SKM-1 treated with dmso at 0.1 percent for 144 hours (cell line): ENCODE results near the gene PLD5.
"Not testable (repeated sequence)": the region's sequence is repeated elsewhere in the genome, so short reads cannot be mapped to it uniquely, and the experiment has no call there.

ENCODE experiments used
- DNase-seq: peaks from one replicate; lab custom pipeline; 2025; ENCODE audit not compliant: unreplicated experiment; lab: John Stamatoyannopoulos, UW

PLD5 gene

GRCh38 chr1:242065813-242066212, 458.7 kb downstream of the PLD5 start:
- DNase-seq = no peak

DNA sequence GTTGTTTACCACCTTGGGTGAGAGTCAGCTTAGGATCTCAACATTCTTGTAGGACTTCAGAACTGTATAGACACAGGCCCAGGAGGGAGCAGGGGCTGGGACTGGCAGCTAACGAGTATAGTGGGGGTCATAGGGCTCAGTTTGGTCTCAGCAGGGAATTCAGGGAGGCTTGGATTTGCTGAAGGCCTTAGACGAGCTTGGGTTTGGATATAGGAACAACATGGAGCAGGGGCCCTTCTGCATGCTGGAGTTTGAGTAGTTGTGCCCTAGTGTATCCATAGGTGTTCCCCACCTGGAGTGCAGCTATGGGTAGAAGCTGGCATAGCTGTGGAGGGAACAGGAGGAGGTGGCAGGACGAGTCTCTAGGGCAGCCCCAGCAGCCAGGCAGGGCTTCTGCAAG, 462.2 kb downstream of the PLD5 start:
- DNase-seq = no peak

DNA sequence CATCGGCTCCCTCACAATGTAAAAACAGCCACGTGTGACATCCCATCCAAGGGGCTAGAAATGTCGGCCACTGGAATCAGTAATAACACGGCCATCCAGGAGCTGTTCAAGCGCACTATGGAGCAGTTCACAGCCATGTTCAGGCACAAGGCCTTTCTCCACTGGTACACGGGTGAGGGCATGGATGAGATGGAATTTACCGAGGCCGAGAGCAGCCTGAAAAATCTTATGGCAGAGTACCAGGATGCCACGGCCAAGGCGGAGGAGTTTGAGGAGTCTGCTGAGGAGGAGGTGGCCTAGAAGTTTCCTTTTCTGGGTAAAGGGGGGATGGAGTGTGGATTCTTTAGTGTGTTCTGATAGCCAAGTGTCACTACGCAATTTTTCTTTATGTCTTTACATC, 464.5 kb downstream of the PLD5 start:
- DNase-seq = no peak

DNA sequence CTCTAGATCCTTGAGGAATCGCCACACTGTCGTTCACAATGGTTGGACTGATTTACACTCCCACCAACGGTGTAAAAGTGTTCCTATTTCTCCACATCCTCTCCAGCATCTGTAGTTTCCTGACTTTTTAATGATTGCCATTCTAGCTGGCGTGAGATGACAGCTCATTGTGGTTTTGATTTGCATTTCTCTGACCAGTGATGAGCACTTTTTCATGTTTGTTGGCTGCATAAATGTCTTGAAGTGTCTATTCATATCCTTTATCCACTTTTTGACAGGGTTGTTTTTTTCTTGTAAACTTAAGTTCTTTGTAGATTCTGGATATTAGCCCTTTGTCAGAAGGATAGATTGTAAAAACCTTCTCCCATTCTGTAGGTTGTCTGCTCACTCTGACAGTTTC, 465.9 kb downstream of the PLD5 start:
- not testable (repeated sequence) for DNase-seq

DNA sequence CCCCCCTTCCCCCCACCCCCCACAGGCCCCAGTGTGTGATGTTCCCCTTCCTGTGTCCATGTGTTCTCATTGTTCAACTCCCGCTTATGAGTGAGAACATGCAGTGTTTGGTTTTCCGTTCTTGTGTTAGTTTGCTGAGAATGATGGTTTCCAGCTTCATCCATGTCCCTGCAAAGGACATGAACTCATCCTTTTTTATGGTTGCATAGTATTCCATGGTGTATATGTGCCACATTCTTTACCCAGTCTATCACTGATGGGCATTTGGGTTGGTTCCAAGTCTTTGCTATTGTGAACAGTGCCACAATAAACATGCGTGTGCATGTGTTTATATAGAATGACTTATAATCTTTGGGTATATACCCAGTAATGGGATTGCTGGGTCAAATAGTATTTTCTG, 466.3 kb downstream of the PLD5 start:
- not testable (repeated sequence) for DNase-seq

DNA sequence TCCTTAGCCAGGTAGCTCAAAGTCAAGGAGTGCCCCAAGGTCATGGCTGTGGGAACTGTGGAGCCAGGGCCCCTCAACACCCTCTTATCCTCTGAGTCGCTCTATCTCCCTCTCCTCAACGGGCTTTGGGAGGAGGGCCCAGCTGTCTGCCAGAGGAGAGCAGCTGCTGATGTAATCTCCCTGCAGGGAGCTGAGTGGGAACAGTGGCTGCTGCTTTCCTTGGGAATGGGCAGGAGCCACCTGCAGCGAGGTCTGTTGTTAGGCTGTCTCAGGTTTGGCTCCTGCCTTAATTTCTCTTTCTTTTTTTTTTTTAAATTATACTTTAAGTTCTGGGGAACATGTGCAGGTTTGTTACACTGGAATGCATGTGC, 466.8 kb downstream of the PLD5 start:
- DNase-seq = no peak

DNA sequence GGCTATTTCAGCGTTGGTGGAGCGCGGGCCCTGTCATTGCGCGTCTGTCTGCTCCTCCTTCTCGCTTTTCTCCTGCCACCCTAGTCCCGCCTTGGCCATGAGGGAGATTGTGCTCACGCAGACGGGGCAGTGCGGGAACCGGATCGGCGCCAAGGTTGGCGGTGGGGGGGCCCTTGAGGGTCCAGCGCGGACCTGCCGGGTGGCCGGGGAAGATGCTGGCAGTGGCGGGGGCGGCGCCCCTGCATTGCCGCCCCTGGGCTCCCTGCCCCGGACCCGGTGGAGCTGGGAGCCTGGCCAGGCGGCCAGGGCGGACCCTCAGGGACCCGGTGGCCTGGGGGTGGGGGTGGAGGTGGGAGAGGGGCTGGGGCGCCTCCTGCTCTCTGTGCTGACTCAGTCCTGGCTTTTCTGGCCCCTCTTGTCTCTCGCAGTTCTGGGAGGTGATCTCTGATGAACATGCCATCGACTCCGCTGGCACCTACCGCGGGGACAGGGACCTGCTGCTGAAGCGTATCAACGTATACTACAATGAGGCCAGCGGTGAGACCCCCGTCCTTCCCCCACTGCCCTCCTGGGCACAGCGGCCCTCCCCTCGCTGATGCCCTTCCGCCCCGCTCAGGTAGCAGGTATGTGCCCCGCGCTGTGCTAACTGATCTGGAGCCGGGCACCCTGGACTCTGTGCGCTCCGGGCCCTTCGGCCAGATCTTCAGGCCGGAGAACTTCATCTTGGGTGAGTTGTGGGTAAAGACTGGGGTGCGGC, 467.3 kb downstream of the PLD5 start:
- DNase-seq = no peak

DNA sequence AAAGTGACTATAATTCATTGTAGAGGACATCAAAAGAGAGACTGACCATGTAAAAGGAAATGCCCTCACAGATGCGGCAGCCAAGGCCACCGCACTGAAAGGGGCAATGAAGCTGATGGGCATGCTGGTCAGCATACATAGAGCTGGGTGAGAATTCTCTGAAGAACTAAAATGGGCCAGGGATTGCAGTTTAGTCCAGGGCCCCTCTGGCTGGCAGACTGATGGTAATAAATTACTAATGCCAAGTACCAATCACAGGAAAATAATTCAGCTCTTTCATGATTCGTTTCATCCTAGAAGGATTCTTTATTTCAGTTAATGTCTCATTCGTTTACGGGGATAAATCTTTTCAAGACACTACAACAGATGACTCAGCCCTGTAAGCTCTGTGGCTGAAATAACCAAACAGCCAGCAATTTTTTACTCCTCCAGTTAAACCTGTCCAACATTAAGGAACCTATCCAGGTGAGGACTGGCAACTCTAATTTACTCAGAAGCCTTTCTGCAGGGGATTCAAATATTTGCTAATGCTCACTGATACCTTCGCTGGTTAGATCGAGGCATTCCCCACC, 468.7 kb downstream of the PLD5 start:
- no peak for DNase-seq

- no peak for DNase-seq
Measured at GRCh38 chr1:242043165-242043564, 481.3 kb downstream of the PLD5 start.

GRCh38 chr1:242034392-242034791, 490.1 kb downstream of the PLD5 start:
- DNase-seq = no peak

- DNase-seq = no peak
Measured at GRCh38 chr1:242033447-242033846, 491.1 kb downstream of the PLD5 start.
